Fibroblast of peridontal ligament (primary cell): ENCODE measurements around the gene STAP2.

Experiments
- DNase-seq: peaks from one replicate; pipeline ENCODE4 v3.0.0-alpha.2; 2010; ENCODE audit errors: extremely low read depth

Gene STAP2

DNA sequence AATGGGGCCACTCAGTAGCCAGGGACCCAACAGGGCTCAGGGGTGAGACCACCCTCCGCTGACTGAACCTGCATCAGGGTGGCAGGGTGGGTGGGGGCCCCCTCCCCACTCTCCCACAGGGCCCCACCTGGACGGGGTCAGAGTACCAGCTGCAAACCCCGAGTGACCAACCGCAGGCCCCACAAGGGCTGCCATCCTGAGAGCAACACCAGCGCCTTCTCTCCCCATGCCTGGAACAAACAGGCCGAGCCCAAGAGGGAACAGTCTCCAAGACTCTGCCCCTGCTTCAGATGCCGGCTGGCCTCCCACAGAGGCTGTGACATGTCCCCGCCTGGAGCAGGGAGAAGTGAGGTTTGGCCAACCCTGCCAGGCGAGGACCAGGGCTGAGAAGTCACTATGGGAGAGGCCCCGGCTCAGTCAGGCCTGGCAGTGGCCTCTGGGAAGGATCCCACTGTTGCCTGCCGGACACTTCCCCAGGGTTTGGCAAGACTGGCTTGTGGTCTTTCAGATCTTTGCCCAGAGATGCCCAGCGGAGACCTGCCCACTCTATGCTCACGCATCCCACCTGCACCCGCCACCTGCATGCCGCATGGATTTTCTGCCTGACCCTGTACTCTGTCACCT is 31.9 kb upstream of the STAP2 start:
- no peak for DNase-seq

DNA sequence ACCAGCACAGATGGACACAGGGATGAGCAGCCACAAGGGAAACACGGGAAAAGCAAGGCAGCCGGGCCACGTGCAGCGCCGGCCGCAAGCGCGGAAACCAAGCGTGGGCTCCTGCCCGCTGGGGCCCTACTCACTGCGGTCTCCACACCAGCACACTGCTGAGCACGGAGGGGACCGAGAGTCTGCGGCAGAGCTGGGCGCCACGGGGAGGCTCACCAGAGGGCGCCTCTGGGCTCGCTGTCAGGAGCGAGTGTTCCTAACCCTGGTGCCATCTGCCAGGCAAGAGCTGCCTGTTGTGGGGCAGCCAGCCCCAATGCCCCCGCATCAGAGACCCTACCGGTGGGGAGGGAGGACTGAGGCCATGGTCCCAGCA is 31.2 kb upstream of the STAP2 start:
- peak; percentile 49 for DNase-seq

DNA sequence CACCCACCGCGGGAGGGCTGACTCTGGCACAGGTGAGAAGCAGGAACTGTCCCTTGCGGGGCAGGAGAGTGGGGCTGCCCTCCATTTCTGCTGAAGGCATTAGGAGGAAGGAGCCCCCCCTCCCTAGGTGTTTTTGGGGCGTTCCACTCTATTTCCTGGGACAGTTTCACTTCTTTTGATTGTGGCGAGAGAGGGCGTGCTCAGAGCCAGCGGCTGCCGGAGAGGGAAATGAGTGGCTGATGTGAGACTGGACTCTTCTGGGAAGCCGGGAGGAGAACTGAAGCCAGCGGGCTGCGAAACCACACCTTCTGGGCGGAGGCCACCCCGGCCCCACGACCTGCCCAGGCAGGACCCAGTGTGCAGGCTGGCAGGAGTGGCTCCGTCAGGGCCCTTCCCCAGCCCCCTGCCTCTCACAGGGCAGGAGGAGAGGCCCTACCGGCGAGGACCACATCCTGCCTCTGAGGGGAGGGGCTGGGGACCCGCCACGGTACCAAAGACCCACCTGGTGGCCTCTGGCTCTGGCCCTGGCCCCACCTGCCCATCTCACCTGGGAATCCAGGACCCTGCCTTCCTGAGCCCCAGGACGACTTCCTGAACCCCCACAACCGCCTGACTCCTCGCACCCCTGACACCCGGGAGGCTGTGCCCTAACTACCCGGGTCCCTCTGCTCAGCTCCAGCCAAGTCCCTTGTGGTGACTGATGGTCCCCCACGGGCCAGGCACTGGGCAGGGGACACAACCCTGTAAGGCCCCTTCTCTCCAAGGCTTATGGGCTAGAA is 30.7 kb upstream of the STAP2 start:
- DNase-seq: no peak

DNA sequence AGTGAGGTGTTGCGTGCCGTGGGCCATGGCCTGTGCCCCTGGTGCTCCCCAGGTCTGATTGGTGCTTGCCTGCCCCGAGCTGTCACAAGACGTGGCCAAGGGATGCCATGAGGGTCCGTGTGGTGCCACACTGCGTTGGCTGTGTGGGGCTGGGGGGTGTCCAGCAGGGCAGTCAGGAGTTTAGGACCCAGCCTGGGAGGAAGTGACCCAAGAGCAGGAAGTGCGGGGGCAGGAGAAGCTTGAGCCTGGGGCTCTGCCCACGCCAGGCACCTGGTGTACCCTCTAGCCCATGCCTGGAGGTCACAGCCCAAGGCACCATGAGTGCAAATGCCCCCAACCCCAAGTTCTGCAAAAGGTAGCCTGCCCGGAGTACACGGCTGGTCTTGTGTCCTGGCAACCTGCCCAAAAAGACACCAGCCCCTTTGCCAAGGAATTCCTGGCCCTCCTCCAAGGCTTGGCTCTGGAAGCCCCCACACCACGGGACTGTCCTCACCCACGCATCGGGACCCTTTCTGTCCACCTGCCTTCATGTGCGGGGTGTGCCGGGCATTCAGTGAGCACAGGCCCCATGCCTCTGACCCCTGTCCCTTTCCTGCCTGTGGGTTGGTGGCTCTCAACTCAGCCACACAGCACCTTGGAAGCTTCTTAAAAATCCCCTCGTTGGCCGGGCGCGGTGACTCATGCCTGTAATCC is 29.6 kb upstream of the STAP2 start:
- no peak for DNase-seq

DNA sequence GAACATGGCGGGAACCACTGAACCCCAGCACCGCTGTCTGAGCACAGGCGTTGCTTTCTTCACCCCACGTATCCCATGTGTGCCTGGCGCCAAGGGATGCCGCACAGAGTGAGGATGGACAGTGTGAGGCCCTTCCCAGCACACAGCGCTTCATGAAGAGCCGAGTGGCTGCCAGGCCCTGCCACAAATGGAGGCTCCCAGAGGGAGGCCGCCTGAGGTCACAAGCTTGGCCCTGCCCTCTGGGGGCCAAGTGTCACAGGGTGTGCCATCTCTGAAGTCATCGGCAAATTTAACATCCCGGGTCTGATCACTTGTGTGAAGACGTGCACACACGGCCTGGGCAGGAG is 29.1 kb upstream of the STAP2 start:
- no peak for DNase-seq

DNA sequence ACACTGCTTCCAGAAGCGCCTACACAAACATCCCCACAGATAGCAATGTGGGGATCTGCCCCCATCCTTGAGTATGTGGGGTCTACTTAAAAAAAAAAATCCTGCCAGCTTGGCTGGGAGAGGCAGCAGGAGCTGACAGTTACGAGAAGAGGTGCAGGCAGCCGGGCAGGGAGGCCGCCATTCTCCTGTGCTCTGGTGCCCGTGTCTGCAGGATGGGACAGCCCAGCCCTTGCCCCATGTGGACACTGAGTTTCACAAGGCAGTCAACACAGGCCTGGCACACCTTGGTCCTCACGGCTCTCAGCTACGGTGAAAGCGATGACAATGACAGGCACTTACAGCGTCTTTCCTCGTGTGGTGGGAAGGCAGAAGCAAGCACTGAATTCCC is 28.7 kb upstream of the STAP2 start:
- no peak for DNase-seq

DNA sequence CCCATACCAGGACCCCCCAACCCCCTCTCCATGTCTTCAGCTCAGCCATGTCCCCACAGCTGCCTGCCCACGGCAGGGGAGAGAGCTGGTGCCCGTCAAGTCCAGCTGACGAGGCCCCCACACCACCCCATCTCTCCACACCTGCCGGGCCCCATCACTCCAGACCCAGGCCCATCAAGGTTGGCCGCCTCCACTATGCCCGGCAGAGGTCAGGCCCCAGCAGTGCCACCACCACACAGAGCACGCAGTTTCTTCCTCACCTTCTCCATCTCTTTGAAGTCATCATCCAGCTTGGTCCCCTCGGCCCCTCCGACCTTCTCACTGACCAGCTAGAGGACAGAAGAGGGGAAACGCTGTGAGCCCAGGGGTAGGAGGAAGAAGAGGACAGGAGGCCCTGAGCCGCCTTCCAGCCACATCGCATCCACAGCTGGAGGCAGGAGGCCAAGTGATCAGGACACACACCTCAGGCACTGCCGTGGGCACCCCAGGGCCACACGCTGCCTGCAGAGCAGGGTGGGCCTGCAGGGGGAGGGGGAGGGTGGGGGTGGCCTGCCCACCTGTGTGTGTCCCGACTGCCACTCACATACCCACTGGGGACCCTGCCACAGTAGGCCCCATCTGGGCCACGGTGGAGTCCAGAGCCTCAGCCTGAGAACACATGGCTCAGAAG is 28.2 kb upstream of the STAP2 start:
- DNase-seq: no peak

DNA sequence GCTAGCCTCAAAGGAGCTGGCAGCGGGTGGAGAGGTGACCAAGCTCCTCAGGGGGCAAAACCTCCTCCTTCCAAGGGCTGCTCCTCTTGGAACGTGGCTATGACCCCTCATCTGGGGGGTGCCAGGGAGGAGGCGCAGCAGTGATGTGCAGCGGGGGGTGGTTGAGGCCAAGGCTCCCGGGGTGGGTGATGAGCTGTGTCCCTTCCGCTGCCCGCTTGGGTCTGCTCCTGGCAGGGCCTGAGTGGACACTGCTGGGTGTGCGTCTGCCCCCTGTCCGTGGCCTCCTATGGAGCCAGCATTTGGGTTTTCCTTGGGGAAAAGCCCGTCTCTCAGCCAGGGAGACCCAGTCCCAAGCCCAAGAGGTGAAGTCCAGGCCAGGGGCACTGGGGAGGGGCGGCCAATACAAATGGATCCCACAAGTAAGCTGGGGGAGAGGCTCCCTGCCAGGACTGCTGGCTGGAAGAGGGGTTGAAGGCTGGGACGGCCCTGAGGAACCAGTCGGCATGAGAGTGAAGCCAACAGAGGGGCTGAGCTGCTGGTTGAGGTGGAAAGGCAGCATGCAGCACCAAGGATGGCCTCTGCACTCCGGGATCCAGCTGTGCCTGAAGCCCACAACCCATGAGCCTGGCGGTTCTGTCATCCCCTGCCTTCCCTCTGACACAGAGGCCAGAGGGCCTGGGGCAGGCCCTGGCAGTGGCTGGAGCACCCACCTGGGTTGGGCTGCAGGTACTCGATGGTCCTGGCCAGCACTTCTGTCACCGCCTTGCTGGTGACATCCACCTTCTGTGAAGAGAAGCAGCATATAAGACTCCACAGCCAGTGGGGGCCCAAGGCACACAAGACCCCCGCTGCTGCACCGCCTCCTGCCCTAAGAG is 27.4 kb upstream of the STAP2 start:
- no peak for DNase-seq

DNA sequence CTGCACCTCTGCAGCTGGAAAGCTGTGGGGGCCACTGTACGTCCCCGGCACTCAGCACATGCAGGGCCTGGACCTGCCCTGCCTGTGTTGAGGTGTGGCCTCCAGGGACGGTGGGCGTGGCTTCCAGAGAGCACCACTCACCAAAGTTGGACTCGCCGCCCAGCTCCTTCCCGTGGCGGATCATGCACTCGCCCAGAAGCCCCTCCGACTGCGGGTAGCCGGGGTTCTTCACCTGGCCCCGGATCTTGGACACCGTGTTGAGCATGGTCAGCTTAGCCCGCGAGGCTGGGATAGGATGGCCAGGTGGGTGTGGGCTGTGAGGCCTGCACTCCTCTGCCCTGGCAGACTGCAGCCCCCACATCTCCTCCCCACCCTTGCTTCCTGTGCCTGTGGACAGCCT is 26.7 kb upstream of the STAP2 start:
- no peak for DNase-seq

DNA sequence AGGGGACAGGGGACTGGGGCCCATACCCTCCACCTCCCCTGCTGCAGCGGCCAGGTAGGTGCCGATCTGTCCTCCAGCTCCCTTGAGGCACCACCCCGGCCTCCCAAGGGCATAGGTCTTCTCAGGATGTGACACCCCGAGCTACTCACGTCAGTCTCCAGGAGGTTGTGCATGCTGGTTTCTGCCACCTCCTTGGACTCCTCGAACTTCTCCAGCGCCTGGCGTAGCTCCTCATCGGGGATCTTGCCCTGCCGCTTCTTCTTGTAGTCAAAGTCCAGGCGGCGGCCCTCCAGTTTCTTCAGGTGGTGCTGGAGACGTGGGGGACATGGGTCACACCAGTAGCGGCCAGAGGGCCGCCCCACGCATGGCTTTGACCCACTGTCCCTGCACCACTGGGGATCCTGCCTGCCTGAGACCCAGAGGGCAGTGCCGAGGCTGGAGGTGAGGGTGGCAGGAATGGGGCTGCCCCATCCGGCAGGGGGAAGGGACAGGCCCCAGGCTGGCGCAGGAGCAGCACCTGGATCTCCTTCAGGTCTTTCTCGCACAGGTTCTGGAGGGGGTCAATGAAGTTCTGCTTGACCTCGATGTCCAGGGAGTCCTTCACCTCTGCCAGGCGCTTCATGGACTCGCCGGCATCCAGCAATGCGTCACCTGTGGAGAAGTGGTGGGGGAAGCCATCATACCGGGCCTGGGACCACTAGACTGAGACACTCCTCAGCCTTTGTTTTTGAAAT is 25.1 kb upstream of the STAP2 start:
- no peak for DNase-seq

DNA sequence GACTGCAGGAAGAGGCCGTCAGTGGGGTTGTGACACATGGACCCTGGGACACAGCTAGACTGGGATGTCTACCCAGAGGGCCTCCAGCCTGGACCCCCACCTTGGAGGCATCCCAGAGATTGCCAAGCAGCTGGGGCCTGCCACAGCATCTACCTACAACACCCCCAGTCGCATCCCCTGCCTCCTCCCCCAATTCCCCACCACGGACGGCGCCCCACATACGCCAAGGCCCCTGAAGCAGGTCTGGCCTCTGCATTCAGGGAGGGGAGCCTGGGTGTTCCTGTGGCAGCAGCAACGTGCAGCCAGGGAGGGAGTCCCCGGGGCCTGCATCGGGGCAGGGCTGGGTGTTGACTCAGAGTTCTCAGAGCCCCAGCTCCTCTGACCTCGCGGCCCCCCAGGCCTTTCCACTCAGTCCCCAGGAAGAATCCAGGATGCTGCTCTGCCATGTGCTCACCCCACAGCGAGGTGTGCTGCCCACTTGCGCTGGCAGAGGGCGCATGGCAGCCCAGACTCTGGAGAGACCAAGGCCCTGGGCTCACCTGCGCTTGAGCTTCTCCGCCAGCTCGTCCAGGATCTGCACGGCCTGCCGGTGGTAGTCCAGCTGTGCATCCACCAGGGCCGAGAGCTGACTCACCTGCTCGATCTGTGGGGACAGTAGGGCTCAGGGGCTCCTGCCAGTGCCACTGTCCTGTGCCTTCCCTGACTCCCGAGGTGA is 24.4 kb upstream of the STAP2 start:
- DNase-seq: no peak

DNA sequence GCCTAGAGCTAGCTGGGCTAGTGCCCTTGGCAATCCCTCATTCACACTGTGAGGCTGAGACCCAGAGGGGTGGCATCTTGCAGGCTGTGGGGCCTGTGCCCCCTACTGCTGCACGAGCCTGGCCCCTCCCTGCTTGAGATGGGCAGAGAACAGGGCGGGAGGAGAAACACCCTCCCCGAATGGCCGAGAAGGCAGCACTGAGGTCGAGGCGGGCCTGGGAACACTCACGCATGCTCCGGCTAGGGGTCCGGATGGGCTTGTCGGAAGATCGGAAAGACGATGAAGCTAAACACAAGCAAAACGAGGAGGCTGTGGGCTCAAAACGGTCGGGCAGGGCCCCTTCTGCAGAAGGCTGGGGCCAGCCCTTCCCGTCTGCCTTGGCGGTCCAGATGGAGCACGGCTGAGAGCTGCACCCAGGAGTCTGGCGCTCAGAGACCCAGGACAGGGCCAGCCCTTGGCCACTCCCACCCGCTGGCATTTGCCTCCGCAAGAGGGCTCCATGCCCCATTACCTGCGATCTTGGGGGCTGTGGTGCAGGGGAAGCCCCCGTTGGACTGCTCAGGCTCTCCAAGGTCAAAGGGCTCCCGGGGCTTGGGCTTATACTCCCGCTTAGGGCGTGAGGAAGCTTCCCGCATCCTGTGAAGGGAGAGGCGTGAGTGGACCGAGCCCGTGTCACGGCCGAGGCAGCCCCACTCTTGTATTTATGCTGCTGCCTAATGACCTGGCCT is 23.6 kb upstream of the STAP2 start:
- no peak for DNase-seq

DNA sequence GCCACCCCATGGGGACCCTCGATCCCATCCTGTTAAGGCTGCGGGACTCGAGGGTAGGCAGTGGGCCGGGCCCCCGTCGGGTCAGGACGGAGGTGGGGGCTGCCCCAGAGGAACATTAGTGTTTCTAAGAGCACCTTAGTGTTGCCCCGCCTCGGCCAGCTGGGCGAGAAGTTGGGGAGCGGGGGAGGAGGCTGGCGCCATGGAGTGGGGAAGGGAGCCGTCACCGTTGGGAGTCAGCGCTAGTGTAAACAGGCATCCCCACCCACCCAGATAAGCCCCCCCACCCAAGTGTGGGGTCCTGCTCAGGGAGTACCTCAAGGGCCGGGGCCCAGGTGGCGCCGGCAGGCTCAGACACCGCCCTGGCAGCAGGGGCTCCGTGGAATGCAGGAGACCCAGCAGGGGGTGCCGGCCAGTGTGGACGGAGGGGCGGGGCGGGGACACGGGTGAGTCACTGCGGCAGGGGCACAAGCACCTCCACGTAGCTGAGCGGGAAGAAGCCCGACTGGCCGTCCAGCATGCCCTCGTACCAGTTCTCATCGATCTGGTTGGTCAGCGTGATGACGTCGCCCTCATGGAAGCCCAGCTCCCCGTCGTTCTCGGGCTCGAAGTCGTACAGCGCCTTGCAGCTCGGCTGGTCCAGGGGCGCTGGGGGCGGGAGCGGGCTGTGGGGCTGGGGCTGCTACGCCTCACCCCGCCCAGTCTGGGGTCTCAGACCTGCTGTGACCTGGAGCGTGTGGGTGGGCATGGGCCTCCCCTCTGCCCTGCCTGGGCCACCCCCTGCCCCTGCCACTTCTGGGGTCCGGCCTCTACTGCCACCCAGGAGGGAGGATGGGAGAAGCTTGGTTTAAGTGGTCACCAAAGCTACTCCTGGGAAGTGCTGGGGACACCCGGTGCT is 22.8 kb upstream of the STAP2 start:
- no peak for DNase-seq

DNA sequence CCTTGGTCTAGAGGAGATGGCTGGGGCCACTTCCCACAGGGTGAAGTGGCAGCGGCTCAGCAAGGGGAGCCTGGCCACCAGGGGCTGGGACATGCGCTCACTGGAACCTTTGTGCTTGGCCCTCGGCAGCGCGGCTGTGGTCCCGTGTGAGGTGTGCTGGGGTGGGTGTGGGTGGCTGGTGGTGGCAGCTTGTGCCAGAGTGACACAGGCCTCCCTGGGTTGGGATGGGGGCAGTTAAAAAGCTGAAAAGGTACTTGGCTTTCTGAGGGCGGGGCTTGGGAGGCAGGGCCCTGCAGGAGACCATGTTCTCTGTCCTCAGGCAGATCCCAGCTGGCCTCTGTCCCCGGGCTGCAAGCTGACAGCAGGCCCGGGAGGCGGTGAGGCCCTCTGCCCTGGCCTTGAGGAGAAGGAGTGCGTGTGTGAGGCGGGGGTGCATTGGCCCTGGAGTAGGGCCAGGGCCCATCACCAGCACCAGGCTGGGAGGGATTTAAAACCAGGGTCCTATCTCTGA is 22.1 kb upstream of the STAP2 start:
- no peak for DNase-seq

DNA sequence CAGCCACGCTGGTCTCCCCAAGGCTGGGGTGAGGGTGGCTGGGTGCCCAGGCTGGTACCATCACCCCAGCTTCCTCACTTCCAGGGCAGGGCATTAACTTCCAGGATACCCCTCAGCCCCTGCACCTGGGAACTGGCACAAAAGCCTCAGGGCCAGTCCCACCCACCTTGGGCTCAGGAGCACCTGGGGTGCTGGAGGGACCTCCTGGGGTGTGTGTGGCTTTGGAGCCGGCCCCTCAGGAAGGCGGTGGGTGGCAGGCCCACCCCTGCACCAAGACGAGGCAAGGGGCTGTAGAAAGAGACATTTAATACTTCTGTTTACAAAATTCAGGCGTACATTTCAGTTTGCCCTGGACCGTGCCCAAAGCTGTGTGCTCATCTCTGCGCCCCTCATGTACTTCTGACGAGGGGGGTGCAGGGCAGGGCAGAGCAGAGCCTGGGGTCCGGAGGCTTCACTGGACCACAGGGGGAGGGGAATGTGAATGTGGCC is 21.5 kb upstream of the STAP2 start:
- no peak for DNase-seq

DNA sequence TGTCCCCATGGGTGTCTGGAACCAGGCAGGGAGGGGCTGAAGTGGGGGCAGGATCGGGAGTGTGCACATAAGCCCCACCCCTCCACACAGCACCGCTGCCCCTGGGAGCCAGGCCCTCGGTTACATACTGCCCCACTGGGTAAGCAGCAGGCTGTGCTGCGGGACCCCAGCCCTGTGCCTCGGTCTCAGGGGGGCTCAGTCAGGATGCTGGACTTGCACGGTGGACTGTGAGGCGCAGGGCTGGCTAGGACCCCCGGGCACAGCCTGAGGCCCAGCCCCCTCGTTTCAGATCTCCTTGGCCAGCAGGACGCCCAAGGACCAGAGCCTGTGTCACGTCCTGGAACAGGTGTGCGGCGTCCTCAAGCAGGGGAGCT is 21.0 kb upstream of the STAP2 start:
- no peak for DNase-seq

DNA sequence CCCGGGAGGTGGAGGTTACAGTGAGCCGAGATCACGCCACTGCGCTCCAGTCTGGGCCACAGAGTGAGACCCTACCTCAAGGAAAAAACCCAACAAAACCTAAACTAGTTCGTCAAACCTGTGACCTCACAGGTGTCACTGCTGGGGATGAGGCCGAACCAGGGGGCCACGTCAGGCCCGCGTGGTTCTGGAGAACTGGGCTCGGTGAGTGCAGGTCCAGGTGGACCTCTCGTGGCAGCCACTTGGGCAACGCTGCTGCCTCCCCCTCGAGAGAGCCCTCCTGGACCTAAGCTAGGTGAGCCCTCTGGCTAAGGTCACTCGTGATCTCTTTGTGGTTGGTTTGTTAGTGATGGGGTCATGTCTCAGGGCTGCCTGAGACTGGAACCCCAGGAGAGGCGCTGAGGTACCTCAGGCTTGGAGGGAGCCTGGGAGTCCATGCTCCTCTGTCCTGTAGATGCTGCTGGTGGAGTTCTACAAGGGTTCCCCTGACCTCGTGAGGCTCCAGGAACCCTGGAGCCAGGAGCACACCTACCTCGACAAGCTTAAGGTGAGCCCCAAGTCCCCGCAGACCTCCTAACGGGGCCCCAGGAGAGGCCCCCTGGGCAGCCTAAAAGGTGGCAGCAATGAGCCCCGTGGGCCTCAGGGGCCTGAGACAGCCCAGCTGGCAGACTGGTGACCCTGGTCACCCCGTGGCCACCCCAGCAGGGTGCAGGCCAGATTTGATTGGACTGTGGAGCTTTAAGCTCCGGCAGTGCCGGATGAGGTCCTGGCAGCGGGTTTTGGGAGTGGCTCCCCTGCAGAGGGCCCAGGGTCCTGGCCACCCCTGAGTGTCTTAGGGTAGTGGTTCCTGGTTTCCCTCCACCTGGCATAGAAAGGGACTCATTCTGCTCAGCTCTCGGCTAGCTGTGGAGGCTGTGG is 20.3 kb upstream of the STAP2 start:
- DNase-seq: no peak
